ENCODE results near the gene LPP. TPM values are rescaled to one million over a fixed set of nuclear protein-coding genes. Genes with fewer than 3 reads are reported as not detected.

The LPP gene
- total RNA-seq, 1 donor from 2014 or later: 1,791 TPM

GRCh38 chr3:188814581-188814980, 660.6 kb downstream of the LPP start:
- H3K27ac ChIP-seq: no peak overlapping the region
- H3K4me3 ChIP-seq: no peak overlapping the region
- intact Hi-C loops (cut with DNase I): no loop called here
- peaks cover 0 to 19% of the 10 kb centered on the region in 2 donors for H3K4me1 ChIP-seq
- DNase-seq (ENCODE audit: low spot score in 2 of 2): no peak
- H3K9me3 ChIP-seq: no peaks in the 10 kb centered on the region
- TF ChIP-seq, protein P1, sequence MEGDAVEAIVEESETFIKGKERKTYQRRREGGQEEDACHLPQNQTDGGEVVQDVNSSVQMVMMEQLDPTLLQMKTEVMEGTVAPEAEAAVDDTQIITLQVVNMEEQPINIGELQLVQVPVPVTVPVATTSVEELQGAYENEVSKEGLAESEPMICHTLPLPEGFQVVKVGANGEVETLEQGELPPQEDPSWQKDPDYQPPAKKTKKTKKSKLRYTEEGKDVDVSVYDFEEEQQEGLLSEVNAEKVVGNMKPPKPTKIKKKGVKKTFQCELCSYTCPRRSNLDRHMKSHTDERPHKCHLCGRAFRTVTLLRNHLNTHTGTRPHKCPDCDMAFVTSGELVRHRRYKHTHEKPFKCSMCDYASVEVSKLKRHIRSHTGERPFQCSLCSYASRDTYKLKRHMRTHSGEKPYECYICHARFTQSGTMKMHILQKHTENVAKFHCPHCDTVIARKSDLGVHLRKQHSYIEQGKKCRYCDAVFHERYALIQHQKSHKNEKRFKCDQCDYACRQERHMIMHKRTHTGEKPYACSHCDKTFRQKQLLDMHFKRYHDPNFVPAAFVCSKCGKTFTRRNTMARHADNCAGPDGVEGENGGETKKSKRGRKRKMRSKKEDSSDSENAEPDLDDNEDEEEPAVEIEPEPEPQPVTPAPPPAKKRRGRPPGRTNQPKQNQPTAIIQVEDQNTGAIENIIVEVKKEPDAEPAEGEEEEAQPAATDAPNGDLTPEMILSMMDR (IDR thresholded peaks at IDR 0.05): no peak
- H3K36me3 ChIP-seq: no peaks in the 10 kb centered on the region
- no peaks in the 10 kb centered on the region for H3K27me3 ChIP-seq

GRCh38 chr3:188817103-188817934, 663.4 kb downstream of the LPP start:
- intact Hi-C loops (cut with DNase I): no loop called here
- TF ChIP-seq, protein P1 (IDR thresholded peaks at IDR 0.05): no peak
- Histone ChIP-seq H3K27ac (no peak overlapping the region), H3K27me3 (no peaks in the 10 kb centered on the region), H3K36me3 (no peaks in the 10 kb centered on the region), H3K4me1 (peaks cover 0 to 25% of the 10 kb centered on the region in 2 donors), H3K9me3 (no peaks in the 10 kb centered on the region), H3K4me3 (no peak overlapping the region)
- no peak for DNase-seq (ENCODE audit: low spot score in 2 of 2)

GRCh38 chr3:188817935-188818269, 663.9 kb downstream of the LPP start:
- no peaks in the 10 kb centered on the region for H3K27me3 ChIP-seq
- TF ChIP-seq, protein P1 (IDR thresholded peaks at IDR 0.05): no peak
- no peak overlapping the region for H3K27ac ChIP-seq
- DNase-seq (ENCODE audit: low spot score in 2 of 2): no peak
- H3K4me1 ChIP-seq: peaks cover 5 to 28% of the 10 kb centered on the region in 2 donors
- H3K36me3 ChIP-seq: no peaks in the 10 kb centered on the region
- H3K4me3 ChIP-seq: no peak overlapping the region
- intact Hi-C loops (cut with DNase I): no loop called here
- H3K9me3 ChIP-seq: no peaks in the 10 kb centered on the region

DNA sequence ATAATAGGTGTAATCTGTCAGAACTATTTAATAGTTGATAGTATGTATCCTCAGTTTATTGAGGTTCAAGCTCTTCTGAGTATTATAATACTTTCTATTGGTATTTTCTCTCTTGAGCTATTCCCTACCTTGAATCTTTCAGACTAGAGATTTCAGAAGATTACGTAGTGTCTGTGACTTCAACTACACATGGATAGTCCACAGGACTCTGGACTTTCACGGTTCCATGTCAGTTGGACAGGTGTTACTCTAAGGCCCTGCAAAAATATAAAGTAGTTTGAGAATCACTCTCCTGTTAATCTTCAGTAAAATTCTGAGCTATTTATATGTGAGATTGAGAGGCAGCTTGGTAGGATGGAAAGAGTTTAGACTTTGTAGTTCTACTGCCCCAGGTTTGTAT, 664.3 kb downstream of the LPP start:
- TF ChIP-seq, protein P1 (IDR thresholded peaks at IDR 0.05): no peak
- Histone ChIP-seq H3K36me3 (no peaks in the 10 kb centered on the region), H3K4me3 (no peak overlapping the region), H3K9me3 (no peaks in the 10 kb centered on the region), H3K27me3 (no peaks in the 10 kb centered on the region), H3K27ac (no peak overlapping the region), H3K4me1 (peaks cover 5 to 28% of the 10 kb centered on the region in 2 donors)
- intact Hi-C loops (cut with DNase I): no loop called here
- DNase-seq (ENCODE audit: low spot score in 2 of 2): no peak

GRCh38 chr3:188819939-188820338, 666.0 kb downstream of the LPP start:
- intact Hi-C loops (cut with DNase I): no loop called here
- TF ChIP-seq, protein P1 (IDR thresholded peaks at IDR 0.05): no peak
- peaks cover 5 to 28% of the 10 kb centered on the region in 2 donors for H3K4me1 ChIP-seq

More at GRCh38 chr3:188819939-188820338, 666.0 kb downstream of the LPP start:
- Histone ChIP-seq H3K36me3 (no peaks in the 10 kb centered on the region), H3K4me3 (no peak overlapping the region), H3K9me3 (no peaks in the 10 kb centered on the region), H3K27me3 (no peaks in the 10 kb centered on the region), H3K27ac (no peak overlapping the region)
- DNase-seq (ENCODE audit: low spot score in 2 of 2): no peak
